IPS-NIHi7 (cell line): ENCODE results near the gene ASF1B.

Experiments used
- DNase-seq: peaks from one replicate; pipeline ENCODE4 v3.0.0; 2012; ENCODE audit warnings: mixed read lengths; ENCODE audit errors: extremely low spot score

Gene ASF1B

GRCh38 chr19:14110650-14111049, 25.7 kb downstream of the ASF1B start:
- no peak for DNase-seq

DNA sequence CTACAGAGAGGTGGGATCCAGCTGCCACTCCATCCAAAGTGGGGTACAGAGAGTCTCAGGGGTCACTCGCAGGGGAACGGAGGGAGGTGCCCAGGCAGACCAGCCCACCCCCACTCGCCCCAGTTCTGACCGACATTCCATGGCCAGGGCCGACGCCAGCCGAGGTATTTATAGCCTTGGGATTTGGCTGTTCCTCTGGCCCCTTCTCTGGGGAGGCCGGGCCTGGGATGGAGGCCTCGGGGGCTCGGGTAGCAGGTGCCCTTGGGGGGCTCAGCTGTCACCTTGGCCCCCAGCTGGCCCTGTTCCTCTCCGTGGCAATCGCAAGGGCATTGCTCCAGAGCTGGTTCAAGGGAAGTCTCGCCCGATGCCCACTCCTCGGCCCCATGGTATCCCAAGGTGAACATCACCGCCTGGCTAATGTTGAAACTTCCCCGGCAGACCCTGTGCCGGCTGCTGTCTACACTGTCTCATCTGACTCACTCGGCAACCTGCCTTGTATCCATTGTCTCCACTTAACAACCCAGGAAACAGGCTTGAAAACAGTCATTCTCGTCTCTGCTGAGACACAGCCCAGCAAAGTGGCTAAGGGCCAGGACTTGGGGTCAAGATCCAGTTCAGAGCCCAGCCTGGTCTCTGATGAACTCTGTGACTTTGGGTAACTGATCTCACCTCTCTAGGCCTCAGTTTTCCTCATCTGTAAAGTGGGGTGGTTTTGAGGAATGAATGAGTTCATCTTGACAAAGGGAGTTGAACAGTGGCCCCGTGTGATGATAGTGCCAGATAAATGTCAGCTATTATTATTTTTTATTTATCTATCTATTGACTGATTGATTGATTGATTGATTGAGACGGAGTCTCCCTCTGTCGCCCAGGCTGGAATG, 28.6 kb downstream of the ASF1B start:
- no peak for DNase-seq

GRCh38 chr19:14106840-14107239, 29.5 kb downstream of the ASF1B start:
- no peak for DNase-seq

DNA sequence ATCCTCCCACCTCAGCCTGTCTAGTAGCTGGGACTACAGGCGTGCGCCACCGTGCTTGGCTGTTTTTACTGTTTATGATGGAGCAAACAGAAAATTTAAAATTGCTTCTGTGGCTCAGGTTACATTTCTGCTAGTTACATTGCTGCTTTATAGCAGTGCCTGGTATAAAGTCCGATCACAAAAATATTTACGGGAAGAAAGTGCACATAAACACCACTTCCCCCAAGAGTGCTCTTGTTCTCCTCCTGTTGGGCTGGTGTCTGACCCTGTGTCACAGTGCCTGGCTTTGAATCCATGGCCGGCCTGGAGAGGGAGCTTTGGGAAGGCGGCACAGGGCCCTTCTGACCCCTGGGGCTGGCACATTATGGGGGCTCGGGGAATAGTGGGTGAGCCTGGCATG, 30.7 kb downstream of the ASF1B start:
- no peak for DNase-seq

DNA sequence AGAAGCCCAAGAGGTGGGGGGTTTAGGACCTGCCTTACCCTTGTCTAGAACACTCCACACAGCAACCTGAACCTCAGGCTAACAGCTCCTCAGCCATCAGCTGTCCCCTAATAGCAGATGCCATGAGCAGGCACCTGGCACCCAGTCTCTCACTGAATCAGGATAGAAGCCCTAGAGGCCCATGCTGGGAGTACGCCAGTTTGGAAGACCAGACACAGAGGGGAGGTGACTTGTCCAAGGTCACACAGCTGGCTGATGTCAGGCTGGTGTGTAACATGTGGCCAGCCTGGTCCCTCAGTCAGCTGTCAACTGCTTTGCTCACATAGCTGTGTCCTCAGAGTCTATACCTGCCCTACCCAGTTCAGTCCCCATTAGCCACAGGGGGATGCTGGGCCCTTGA, 33.1 kb downstream of the ASF1B start:
- DNase-seq = no peak

GRCh38 chr19:14102756-14103155, 33.6 kb downstream of the ASF1B start:
- no peak for DNase-seq

DNA sequence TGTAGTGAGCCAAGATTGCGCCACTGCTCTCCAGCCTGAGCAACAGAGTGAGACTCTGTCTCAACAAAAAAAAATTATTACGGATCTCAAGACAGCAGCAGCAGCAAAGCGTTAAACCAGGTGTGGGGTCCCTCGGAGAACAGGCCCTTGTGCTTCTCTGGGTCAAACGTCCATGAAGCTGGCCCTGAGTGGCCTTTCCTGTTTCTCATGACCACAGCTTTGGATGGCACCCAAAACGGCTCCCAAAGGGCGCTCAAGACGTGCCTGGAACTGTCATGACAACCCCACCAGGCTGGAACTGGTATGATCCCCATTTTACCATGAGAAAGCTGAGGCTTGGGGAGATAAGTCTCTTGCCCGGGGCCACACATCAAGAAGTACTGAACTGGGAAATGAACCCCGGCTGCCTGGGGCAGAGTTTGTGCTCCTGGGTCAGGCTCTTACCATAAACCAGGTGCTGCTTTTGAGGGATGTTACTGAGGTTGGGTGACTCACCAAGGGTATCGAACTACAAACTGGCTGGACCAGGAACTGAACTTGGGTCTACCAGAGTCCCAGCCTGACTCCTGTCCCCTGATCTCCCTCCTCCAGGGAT, 34.2 kb downstream of the ASF1B start:
- no peak for DNase-seq

GRCh38 chr19:14101003-14101545, 35.3 kb downstream of the ASF1B start:
- DNase-seq = no peak

- DNase-seq = no peak
Measured at GRCh38 chr19:14097532-14098151, 38.7 kb downstream of the ASF1B start.

GRCh38 chr19:14096272-14096992, 40.0 kb downstream of the ASF1B start:
- DNase-seq = no peak

- no peak for DNase-seq
Measured at GRCh38 chr19:14094854-14095253, 41.5 kb downstream of the ASF1B start.

- DNase-seq = no peak
Measured at GRCh38 chr19:14093117-14093823, 43.1 kb downstream of the ASF1B start.

GRCh38 chr19:14091813-14092462, 44.5 kb downstream of the ASF1B start:
- DNase-seq = peak; percentile 31

- DNase-seq = peak; percentile 81
Measured at GRCh38 chr19:14091081-14091812, 45.1 kb downstream of the ASF1B start.

- peak; percentile 84 for DNase-seq
Measured at GRCh38 chr19:14090509-14091080, 45.8 kb downstream of the ASF1B start, which contains the start of gene SAMD1. Gene SAMD1 (minus strand): TSS chr19:14090751.

GRCh38 chr19:14089662-14090508, 46.5 kb downstream of the ASF1B start:
- peak; percentile 39 for DNase-seq

DNA sequence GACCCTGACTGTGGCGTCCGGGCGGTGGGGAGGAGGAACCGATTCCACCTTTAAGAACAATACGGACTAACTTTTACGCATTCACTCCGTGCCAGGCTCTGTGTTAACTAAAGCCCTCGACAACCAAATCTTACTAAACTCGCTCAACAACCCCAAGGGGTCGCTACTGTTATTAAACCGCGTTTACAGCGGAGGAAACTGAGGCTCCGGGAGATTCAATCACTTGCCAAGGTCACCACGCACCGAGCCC, 47.1 kb downstream of the ASF1B start:
- DNase-seq = no peak

DNA sequence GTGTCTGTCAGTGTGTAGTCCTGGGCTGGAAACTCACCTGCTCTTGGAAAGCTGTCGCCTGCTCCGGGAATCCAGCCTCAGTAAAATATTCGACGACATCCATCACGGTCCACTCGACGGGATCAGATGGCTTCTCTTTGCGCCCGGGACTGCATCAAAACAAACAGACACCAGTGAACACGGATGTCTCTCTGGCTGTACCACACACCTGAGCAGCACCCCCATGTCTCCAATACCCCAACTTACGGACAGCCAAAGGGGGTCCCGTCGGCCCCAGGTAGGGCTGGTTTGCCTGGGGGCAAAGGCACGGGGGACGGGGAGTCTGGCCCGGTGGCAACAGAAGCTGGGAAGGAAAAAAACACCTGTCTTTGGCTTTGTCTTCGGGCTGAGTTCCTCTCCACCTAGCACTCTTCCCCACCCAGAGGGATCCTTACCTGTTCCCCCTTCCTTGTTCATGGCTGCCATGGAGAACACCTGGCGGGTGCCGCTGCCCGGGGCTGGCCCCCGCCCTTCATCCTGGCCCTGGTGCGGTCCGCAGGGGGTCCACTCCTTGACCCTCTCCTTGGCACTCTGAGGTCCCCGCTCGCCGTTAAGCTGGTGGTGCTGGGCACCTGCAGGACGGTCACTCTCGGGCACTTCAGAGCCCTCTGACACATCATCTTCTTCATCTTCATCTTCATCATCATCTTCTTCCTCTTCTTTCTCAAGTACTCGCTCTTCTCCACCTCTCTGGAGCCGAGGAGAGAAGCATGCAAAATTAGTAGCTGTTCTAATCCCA, 47.6 kb downstream of the ASF1B start:
- DNase-seq = no peak
